Measurements from ENCODE around the gene OR52A1.

Gene OR52A1

DNA sequence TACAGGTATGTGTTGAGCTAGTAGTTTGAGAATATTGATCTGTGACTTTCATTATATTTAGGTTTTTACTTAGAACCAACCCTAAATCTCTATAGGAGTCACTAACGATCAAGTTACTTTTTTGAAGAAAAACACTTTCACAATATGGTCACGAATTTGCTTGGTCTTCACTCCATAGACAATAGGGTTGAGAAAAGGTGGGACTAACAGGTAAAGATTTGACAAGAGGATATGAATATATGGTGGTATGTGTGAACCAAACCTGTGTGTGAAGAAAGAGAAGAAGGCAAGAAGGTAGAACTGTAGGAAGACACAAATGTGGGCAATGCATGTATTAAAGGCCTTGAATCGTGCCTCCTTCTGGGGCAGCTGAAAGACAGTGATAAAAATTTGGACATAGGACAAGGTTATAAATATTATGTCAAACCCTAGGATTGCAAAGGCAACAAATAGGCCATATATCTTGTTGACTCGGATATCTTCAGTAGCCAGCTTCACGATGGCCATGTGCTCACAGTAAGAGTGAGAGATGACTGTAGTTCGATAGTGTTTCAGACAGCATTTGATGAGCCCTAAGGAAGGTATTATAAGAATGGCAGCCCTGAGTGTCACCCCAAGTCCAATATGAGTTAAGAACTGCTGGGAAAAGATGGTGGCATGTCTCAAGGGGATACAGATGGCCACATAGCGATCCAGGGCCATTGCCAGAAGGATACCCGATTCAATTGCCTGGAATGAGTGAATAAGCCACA is 22.8 kb downstream of the OR52A1 start:
- H3K4me3 ChIP-seq (ENCODE audit: low read length), result no peak overlapping the region
- no peak for TF ChIP-seq CTCF (conservative IDR thresholded peaks at IDR 0.05; ENCODE audit: low read length)
- DNase-seq (ENCODE audit: low read depth), result no peak

DNA sequence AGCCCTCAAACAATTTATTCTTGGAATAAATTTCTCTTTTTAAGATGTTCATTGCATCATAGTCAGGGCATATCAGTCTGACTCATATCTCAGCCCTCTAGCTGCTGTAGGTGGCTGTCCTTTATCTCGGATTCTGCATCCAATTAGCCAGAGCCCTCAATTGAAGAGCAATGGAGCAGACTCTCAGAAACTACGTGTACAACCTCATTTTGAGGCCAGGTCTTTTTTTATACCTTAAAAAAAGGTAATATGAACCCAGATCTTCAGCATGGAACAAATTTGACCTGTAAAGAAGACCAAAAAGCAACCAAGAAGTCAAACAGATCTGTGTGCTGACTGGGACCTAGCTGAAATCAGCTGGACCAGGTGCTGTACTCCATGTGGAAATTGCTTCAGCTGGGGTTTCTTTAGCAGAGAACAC is 25.1 kb downstream of the OR52A1 start:
- no peak for DNase-seq (ENCODE audit: low read depth)
- no peak overlapping the region for H3K4me3 ChIP-seq (ENCODE audit: low read length)

GRCh38 chr11:5124891-5125620 is 29.5 kb downstream of the OR52A1 start:
- TF ChIP-seq CTCF (conservative IDR thresholded peaks at IDR 0.05; ENCODE audit: low read length), result no peak
- DNase-seq (ENCODE audit: low read depth), result no peak
- no peak overlapping the region for H3K4me3 ChIP-seq (ENCODE audit: low read length)

More for the DNA sequence above, 25.1 kb downstream of the OR52A1 start:
- no peak for TF ChIP-seq CTCF (conservative IDR thresholded peaks at IDR 0.05; ENCODE audit: low read length)

DNA sequence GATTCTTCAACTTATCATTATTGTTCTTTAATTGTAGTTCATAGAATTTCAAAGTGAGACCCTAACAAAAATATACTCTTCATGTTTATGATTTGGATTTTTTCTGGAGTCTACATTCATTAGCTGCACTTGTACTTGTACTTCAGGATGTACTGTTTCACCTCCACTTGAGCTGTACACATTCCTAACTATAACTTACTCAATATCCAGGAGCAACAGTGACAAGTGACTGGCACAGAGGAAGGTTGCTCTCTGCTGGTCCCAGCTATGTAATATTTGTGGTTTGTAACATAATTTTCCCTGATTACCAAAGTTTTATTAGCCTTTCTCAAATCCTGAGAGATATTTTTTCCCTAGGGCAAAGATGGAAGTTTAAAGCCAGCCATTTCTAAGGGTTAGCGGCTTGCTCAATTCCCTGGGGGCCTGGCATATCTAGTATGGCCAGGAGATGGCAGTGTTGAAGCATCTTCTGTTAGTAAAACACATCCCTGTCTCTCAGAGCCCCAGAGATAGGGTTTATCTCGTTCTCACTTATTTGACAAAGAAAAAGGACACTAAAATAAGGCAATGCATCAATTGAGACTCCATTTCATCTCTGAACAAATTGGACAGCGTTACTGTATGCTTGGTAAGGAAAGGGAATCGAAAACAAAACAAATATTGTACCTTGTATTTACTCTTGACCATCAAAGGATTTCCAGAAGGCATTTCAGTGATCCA is 30.6 kb downstream of the OR52A1 start:
- H3K4me3 ChIP-seq (ENCODE audit: low read length), result no peak overlapping the region
- peak; percentile 91 for TF ChIP-seq CTCF (conservative IDR thresholded peaks at IDR 0.05; ENCODE audit: low read length)
- peak; percentile 80 for DNase-seq (ENCODE audit: low read depth)

GRCh38 chr11:5118893-5119292 is 35.7 kb downstream of the OR52A1 start:
- no peak for DNase-seq (ENCODE audit: low read depth)

GRCh38 chr11:5117588-5117987 is 37.0 kb downstream of the OR52A1 start:
- H3K4me3 ChIP-seq (ENCODE audit: low read length), result no peak overlapping the region
- DNase-seq (ENCODE audit: low read depth), result no peak
- no peak for TF ChIP-seq CTCF (conservative IDR thresholded peaks at IDR 0.05; ENCODE audit: low read length)

More at GRCh38 chr11:5118893-5119292, 35.7 kb downstream of the OR52A1 start:
- TF ChIP-seq CTCF (conservative IDR thresholded peaks at IDR 0.05; ENCODE audit: low read length), result no peak
- no peak overlapping the region for H3K4me3 ChIP-seq (ENCODE audit: low read length)
